ENCODE data around the gene LIF. TPM values are rescaled to one million over a fixed set of nuclear protein-coding genes. Genes with fewer than 3 reads are reported as not detected.
"Not testable (repeated sequence)": the region's sequence is repeated elsewhere in the genome, so short reads cannot be mapped to it uniquely, and the experiment has no call there.

Gene LIF
- total RNA-seq, 1 donor from 2014 or later: 0.27 TPM

DNA sequence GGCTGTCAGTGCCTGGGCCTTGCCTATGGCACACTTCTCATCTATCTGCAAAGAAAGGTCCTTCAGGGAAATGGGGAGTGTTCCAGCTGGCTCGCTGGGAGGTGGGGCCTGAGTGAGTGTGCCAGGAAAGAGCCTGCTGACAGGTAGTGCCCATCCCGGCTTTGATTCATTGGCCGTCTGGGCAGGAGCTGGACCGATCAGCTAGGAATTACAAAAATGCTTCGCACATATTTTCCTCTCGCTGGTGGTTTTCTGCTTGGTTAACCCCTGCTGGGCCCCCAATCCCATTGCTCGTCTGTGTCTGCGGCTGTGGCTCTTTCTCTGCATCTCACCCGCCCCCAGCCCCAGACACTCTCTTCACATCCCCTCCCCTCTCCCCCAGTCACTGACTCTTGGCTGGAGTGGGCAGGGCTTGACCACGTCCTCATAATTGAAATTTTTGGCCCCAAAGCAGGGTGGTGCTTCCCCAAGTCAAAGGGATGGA lies 10.8 kb downstream of the LIF start:
- intact Hi-C loops (cut with DNase I): no loop called here
- no peak for ATAC-seq
- no peak for DNase-seq (ENCODE audit: missing footprints)

DNA sequence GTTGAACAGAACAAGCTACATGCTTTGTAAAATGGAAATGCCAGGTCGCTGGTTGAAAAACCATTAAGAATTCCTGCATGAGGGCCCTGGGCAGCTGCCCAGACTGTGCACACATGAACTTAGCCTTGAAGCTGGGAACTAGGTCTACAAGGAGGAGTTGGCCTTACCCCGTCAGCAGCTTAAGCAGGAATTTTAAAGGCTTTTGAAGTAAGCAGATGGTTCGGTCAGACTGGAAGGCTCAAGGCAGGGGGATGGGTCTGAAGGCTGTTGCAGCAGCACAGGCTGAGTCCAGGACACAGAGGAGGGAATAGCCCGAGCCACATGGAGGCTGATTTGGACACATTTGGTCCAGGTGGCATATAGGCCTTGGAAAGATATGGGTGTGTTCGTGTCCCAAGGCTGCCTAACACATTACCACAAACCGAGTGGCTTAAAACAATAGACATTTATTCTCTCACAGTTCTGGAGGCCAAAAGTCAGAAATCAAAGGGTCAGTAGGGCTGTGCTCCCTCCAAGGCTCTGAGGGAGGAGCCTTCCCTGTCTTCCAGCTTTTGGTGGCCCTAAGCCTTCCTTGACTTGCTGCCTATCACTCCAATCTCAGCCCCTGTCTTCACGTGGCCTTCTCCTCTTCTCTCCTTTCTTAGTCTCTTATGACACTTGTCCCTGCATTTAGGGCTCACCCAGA lies 11.6 kb downstream of the LIF start:
- no peak for DNase-seq (ENCODE audit: missing footprints)
- ATAC-seq: no peak
- intact Hi-C loops (cut with DNase I): no loop called here

DNA sequence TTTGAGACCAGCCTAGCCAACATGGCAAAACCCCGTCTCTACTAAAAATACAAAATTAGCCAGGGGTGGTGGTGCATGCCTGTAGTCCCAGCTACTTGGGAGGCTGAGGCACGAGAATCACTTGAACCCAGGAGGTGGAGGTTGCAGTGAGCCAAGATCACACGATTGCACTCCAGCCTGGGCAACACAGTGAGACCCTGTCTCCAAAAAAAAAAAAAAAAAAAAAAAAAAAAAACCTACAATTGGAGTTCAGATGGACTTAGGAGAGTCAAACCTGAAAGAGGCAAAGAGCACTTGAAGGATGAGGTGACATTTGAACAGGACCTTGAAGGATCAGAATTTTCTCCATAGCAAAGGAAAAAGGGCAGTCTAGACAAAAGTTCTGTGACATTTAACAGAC lies 12.2 kb downstream of the LIF start:
- ATAC-seq; DNase-seq (ENCODE audit: missing footprints); intact Hi-C loops (cut with DNase I): not testable (repeated sequence)

DNA sequence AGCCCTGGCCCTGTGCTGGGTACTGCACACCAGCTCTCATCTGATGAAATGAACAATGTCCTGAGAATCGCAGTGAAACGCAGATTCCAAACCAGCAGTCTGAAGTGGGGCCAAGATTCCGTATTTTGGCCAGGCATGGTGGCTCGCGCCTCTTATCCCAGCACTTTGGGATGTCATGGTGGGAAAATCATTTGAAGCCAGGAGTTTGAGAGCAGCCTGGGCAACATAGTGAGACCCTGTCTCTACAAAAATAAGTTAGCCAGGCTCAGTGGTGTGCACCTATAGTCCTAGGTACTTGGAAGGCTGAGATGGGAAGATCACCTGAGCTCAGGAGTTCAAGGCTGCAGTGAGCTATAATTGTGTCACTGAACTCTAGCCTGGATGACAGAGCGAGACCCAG lies 13.0 kb downstream of the LIF start:
- DNase-seq (ENCODE audit: missing footprints) (no peak), ATAC-seq (no peak)
- intact Hi-C loops (cut with DNase I): no loop called here

DNA sequence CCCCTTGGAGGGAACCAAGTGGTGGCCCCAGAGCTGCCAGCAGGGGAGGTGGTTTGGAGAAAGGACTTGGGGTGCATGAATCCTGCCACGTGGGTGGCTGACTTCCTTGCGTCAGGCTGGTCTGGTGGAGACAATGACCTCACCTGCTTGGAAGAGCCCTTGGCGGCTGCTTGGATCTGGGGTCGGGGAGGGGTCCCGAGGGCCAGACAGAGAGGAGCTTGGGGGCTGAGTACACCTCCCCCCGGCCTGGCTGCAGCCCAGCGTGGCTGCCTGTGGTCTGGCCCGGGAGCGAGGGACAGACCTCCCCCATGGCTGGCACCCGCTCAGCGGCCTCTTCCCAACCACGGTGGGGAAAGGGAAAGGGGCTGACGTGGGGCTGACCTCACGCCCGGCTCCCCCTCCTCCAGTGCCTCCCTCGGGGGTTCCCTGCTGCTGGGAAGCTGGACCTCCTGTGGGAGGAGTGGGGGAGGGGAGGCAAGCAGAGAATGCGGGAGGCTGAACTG lies 13.8 kb downstream of the LIF start:
- ATAC-seq: no peak
- intact Hi-C loops (cut with DNase I): no loop called here
- DNase-seq (ENCODE audit: missing footprints): no peak

DNA sequence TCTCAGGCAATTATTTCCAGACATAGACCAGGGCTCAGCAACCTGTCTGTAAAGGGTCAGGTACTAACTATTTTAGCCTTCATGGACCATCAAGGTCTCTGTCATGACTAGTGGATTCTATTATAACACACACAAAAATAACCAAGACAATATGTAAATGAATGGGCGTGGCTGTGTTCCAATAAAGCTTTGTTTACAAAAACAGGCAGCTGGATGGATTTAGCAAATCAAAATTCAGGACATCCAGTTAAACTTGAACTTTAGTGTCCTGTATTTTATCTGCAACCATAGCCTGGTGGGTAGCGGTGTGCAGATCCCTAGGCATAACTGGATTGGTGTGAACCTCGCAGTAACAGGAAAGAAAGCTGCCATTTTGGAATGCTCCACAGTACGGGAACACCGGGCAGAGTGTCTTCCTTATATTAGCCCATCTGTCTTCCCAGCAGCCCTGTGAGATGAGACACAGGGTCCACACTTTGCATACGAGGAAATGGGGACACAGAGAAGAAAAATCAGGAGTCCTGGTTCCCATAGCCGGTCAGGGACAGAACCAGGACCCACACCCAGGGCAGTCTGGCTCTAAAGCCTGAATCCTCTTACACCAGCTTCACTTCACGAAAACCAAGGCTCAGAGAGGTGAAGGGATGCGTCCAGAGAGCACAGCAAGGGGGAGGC lies 15.6 kb downstream of the LIF start:
- intact Hi-C loops (cut with DNase I): no loop called here
- ATAC-seq: no peak
- no peak for DNase-seq (ENCODE audit: missing footprints)

DNA sequence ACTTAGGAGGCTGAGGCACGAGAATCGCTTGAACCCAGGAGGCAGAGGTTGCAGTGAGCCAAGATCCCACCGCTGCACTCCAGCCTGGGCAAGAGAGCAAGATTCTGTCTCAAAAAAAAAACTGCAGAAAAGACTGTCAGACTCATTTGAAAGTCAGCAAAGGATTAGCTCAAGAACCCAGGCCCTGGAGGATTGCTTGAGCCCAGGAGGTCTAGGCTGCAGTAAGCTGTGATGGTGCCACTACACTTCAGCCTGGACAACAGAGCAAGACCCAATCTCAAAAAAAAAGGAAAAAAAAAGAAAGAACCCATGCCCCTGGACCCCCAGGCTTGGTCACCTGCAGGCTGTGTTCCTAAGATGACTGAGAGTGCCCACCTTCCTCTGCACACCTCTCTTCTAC lies 16.2 kb downstream of the LIF start:
- intact Hi-C loops (cut with DNase I): no loop called here
- ATAC-seq: no peak
- no peak for DNase-seq (ENCODE audit: missing footprints)

DNA sequence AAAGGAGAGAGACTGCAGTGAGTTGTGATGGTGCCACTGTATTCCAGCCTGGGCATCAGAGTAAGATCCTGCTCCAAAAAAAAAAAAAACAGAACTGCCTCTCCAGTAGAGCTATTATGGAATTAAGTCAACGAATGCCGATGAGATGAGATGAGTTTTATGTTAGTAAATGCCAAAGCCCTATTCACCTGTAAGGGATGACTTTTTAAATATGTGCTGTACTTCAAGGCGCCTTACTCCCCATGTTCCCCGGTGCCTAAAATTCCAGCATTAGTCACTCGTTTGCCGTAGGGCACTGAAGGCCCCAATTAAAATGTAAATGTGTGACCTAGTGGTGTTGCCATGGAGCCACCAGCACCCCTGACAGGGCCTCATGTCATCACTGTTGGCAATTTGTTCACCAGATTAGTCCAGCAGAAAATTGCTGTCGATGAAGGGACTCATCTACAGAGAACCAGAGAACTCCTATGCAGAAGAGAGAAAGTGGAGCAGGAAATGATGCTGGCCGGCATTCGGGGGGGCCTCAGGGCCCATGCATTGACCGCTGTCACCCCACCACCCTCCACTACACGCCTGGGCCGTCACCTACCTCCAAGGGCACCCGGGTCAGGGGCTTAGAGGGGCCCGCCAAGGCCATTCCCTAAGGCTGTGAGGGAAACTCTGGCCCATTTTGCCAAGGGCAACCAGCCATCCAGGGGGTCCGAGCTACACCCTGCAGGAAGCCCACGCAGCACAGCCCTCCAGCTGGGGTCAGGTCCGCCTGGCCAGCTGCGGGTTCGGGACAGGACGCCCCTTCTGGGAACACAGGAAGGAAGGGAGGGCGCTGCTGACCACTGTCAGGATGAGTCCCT lies 17.8 kb downstream of the LIF start:
- DNase-seq (ENCODE audit: missing footprints) (no peak), ATAC-seq (no peak)
- intact Hi-C loops (cut with DNase I): no loop called here

DNA sequence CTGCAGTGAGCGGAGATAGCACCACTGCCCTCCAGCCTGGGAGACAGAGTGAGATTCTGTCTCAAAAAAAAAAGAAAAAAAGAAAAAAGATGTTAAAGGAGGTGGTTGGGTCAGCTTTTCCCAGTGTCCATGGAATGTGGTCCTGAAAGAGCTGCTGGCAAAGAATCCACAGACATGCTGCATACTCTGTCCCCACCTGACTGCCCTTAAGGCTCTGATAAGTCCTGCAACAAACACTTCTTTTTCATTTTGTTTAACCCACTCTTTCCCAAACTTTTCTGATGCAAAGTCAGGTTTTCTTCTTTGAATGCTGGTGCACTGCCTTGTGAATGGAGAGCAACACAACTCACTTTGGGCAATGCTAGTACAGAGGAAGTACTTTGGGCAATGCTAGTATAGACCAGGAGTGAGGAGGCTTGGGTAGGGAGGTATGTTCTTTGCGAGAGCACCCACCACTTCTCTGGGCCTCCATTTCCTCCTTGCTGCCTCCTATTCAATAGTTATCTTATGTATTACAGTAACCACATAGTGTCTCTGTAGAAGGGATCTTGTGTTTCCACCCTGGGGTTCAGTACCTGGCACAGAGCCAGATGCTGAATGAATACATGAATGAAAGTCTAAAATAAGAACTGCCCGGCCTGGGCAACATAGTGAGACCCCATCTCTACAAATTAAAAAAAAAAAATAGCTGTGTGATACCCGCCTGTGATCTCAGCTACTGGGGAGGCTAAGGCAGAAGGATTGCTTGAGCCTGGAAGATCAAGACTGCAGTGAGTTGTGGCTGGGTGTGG lies 18.9 kb downstream of the LIF start:
- DNase-seq (ENCODE audit: missing footprints): no peak
- ATAC-seq: no peak
- intact Hi-C loops (cut with DNase I): no loop called here

DNA sequence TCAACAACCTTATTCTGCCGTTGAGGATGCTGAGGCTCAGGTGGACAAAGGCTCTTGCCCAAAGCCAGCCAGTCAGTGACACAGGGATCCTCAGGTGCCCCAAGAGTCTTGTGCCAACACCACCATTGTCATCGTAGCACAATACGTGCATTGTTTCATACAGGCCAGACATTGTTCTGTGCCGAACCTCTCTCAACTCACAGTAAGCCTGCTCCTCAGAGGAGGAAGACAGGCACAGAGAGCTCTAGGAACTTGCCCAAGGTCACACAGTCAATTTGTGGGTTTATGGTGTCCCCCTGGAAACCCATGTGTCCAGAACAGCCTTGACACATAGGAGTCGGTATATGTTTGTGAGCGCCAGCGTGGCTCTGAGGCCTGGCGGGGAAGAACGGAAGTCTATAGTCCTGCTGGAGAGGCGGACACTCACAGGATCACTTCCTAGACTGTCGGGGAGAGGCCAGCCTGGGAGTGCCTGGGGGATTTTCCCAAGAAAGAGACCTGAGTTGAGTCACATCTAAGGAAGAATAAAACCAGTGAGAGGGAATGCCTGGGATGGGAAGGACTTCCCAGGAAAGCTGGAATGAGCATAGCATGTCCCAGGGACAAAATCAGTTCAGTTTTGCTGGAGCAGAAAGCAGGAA lies 20.2 kb downstream of the LIF start:
- ATAC-seq (no peak), DNase-seq (ENCODE audit: missing footprints) (no peak)
- intact Hi-C loops (cut with DNase I): no loop called here

DNA sequence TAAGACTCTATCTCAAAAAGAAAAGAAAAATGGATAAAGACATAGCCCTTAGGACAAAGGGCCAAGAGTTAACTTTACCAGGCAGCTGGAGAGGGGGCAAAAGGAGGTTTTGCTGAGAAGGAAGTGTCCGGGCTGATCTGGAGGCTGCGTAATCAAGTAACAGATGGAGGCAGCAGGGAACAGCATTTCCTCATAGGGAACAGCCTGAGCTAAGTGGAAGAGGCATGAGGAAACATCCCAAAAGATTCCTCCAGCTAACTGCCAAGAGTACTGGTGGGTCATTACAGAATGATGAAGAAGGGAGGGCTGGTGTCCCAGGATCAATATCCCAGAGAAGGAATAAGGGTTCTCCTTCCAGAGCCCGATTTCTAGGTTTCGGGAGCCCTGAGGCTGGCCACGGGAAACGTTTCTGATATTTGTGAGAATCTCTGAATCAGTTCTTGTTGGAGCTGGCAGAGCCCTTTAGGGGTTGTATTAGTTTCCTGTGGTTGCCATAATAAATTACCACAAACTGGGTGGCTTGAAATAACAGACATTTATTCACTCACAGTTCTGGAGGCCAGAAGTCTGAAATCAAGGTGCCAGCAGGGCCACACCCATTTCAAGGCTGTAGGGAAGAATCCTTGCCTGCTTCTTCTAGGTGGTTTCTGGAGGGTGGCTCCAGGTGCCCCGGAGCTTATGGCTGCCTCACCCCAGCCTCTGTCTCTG lies 21.2 kb downstream of the LIF start:
- intact Hi-C loops (cut with DNase I): no loop called here
- no peak for DNase-seq (ENCODE audit: missing footprints)
- no peak for ATAC-seq

DNA sequence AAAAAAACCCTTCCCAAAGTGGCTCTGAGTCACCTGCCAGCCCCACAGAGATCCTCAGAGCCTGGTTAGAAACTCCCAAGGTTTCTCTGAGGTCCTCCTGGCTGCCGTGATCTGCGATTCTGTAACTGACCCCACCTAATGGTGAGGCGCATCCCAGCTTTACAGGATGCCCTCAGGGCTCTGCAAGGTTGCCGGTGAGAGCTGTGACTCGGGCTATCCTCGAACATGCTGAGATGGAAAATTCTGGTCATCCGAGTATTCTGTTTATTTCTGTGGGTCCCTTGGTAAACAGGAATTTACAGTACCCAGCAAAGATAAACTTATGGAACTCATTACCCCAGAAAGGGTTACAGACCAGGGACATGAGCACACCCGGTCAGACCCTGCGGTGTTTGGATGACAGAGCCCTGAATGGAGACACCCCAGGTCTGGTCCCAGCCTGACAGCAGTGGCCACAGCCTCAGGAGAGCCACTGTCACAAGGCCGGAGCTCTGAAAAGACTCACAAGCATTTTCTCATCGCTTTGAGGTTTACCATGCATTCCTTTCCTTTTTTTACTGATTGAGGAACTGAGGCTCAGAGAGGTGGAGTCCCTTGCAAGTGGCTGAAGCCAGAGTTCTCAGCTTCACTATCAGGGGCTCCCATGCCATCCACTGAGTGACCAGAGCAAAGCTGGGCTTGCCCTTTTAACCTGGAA lies 22.2 kb downstream of the LIF start:
- no peak for DNase-seq (ENCODE audit: missing footprints)
- intact Hi-C loops (cut with DNase I): no loop called here
- ATAC-seq: no peak

DNA sequence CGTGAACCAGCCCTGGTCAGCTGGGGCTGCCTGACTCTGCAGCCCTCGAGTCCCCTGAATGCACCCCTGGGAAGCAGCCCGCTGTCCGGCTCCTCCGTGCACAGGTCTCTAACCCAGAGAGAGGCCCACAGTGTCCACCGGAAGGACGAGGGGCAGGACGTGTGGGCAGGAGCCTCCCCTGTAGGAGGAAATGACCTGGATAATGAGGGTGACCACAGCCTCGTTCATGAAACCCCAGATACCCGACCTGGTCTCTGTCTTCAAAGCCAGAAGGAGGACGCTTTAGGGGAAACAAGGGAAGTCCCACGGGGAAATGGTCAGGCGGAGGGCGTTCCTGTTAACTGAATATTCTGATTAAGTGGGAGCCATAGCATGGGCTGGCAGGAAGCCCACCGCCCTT lies 23.3 kb downstream of the LIF start:
- intact Hi-C loops (cut with DNase I): no loop called here
- no peak for ATAC-seq

DNA sequence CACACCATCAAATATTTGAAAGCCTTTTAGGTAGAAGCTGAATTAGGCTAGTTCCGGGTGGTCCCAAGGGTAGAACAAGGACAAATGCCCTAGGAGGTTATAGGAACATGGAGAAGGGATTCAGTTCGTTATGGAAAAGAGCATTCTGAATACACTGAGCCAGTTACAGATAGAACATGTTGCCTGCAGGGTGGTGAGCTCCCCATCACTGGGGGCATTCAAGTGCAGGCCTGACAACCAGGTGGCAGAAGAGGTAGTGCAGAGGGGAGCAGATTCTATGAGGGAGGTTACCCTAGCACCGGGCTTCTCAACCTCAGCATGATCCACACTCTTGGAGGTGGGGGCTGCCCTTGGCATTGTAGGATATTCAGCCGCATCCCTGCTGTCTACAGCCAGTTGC lies 24.2 kb downstream of the LIF start:
- DNase-seq (ENCODE audit: missing footprints) (no peak), ATAC-seq (no peak)
- intact Hi-C loops (cut with DNase I): no loop called here

More for the DNA sequence above, 23.3 kb downstream of the LIF start:
- no peak for DNase-seq (ENCODE audit: missing footprints)

DNA sequence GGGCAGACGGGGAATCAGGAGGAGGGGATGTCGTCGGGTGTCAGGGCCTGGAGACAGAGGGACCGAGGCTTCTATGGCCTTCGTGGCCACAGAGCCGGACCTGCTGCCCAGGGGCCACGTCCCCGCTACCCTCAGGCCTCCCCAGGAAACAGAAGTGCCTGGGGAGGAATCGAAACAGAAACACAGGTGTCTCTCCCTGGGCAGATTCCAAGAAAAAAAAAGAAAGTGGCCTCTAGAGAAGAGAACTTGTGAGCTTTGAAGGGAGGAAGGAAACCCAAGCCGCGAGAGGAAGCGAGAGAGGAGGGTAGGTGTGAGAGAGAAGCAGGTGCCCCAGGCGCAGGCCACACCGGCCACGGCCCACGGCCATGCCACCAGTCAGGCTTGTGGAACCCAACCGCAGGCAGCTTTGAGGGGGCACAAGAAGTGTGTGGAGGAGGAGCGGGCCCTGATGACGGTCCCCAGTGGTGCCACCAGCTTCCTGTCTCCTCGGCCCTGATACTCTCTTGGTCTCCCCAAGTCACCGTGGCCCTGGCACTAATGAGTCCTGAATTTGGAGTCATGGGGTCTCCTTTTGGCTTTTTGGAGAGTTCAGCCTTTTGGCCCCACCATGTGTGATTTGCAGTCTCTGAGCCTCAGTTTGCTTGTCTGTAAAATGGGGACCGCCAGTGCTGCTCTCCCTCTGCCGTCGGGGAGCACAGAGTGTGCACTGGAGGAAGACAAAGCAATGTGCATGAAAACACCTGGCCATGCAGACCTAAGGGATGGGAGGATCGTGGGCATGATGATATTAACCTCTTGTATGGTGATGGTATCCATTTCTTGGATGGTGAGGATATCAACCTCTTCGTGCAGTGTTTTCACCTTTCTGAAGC lies 25.2 kb downstream of the LIF start:
- DNase-seq (ENCODE audit: missing footprints): no peak
- intact Hi-C loops (cut with DNase I): no loop called here
- ATAC-seq: no peak

DNA sequence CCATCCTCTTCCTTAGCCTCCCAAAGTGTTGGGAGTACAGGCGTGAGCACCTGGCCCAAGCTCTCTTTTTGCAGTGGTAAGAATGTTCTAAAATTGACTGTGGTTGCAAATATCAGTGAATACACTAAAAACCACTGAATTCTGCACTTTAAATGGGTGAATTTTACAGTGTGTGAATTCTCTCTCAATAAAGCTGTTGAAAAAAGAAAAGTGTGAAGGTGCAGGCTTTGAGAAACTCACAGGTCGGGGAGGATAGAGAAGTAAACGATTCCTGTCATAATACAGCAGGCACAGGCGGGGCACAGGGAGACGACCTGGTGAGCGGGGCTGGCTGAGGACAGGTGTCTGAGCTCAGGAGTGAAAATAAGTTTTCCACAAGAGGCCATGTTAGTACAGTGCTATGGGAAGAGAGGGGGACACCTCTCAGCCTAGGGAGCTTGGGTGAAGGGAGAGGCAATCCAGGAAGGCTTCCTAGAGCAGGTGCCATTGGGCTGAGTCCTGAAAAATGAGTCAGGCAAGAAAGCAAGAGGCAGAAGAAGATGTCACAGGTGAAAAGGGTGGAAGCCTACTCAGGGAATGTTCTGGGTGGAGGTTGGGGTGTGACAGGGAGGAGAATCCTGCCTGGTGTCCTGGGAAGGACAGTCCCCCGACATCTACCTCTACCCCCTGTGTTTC lies 26.1 kb downstream of the LIF start:
- no peak for ATAC-seq
- no peak for DNase-seq (ENCODE audit: missing footprints)
- intact Hi-C loops (cut with DNase I): no loop called here
